CD4-positive, CD25-positive, alpha-beta regulatory T cell (primary cell): ENCODE measurements around the gene CAP2. TPM values are rescaled to one million over a fixed set of nuclear protein-coding genes. Genes with fewer than 3 reads are reported as not detected.
"Not testable (repeated sequence)": the region's sequence is repeated elsewhere in the genome, so short reads cannot be mapped to it uniquely, and the experiment has no call there.

Experiments used
- ATAC-seq, 2 donors: fragments of 150-1000 bp; cut with Tn5 transposase; one replicate each; pipeline ENCODE4 v1.10.0; 2021; ENCODE audit warnings: low read depth in 2 of 2, moderate number of reproducible peaks in 2 of 2, moderate library complexity in 1 of 2
- DNase-seq, 3 donors: peaks; one replicate each; pipeline versions ENCODE4 v3.0.0 to v3.0.0-alpha.2; 2012 to 2022; ENCODE audit warnings: mixed read lengths in 1 of 3
- H3K27ac ChIP-seq: one replicate; pipeline ENCODE4 v1.7.0; 2013; ENCODE audit warnings: mild to moderate bottlenecking, low read length; ENCODE audit not compliant: insufficient read depth, poor library complexity, severe bottlenecking
- H3K27me3 ChIP-seq: one replicate; pipeline ENCODE4 v1.7.0; 2013; ENCODE audit warnings: low read length; ENCODE audit not compliant: control insufficient read depth, insufficient read depth
- H3K36me3 ChIP-seq: one replicate; pipeline ENCODE4 v1.7.0; 2013; ENCODE audit warnings: mild to moderate bottlenecking, low read length, moderate library complexity; ENCODE audit not compliant: control insufficient read depth, insufficient read depth
- H3K4me1 ChIP-seq: 2 replicates; pipeline ENCODE4 v1.7.0; 2013; ENCODE audit warnings: mild to moderate bottlenecking, low read length; ENCODE audit not compliant: insufficient read depth, control insufficient read depth, poor library complexity, severe bottlenecking
- H3K4me3 ChIP-seq: one replicate; pipeline ENCODE4 v1.7.0; 2013; ENCODE audit warnings: low read depth, mild to moderate bottlenecking, low read length, moderate library complexity
- H3K9me3 ChIP-seq, 2 experiments: 1 replicate in 1 of 2; 2 replicates in 1 of 2; pipeline ENCODE4 v1.7.0; 2013; ENCODE audit warnings: low read length in 2 of 2, mild to moderate bottlenecking in 1 of 2, moderate library complexity in 1 of 2; ENCODE audit not compliant: control insufficient read depth in 2 of 2
- H3K27ac Mint-ChIP-seq, 3 donors: one replicate each; pipeline ENCODE4 v1.8.0; 2020 to 2022; ENCODE audit warnings: mild to moderate bottlenecking in 3 of 3, mixed read lengths in 3 of 3, moderate library complexity in 2 of 3
- H3K27me3 Mint-ChIP-seq: one replicate; pipeline ENCODE4 v1.8.0; 2022; ENCODE audit warnings: mild to moderate bottlenecking, mixed read lengths
- H3K36me3 Mint-ChIP-seq: one replicate; pipeline ENCODE4 v1.8.0; 2020; ENCODE audit warnings: mixed read lengths
- H3K4me1 Mint-ChIP-seq, 4 donors: one replicate each; pipeline ENCODE4 v1.8.0; 2020 to 2022; ENCODE audit warnings: mixed read lengths in 4 of 4, mild to moderate bottlenecking in 1 of 4
- H3K4me3 Mint-ChIP-seq, 4 donors: one replicate each; pipeline ENCODE4 v1.8.0; 2020 to 2022; ENCODE audit warnings: mild to moderate bottlenecking in 4 of 4, mixed read lengths in 4 of 4, moderate library complexity in 3 of 4
- H3K9me3 Mint-ChIP-seq, 7 donors: one replicate each; pipeline ENCODE4 v1.8.0; 2020 to 2022; ENCODE audit warnings: mixed read lengths in 7 of 7, mild to moderate bottlenecking in 3 of 7, moderate library complexity in 2 of 7
- polyA plus RNA-seq, 4 donors: library from polyadenylated mRNA; unstranded; fragments of 300-500 nt; fragmentation: Illumina TruSeq; gene quantifications; one replicate each; pipeline ENCODE4 v1.2.3, GENCODE V29; 2021
- total RNA-seq: library from RNA; stranded (reverse); gene quantifications from one replicate; pipeline ENCODE4 v1.2.3, GENCODE V29; 2022

Gene CAP2
- total and polyA plus RNA-seq, 5 donors from 2014 or later: not detected

GRCh38 chr6:17511580-17511979 is 118.2 kb downstream of the CAP2 start:
- DNase-seq (no peak), ATAC-seq (no peak)
- Mint-ChIP-seq H3K27me3 (peaks cover 6% of the 10 kb centered on the region), H3K9me3 (peaks cover 0 to 2% (median 0%) of the 10 kb centered on the region in 7 donors), H3K36me3 (no peaks in the 10 kb centered on the region), H3K4me1 (no peaks in the 10 kb centered on the region), H3K27ac (no peak overlapping the region), H3K4me3 (no peak overlapping the region)
- no peaks in the 10 kb centered on the region for H3K27me3 ChIP-seq
- H3K36me3 ChIP-seq: no peaks in the 10 kb centered on the region
- no peaks in the 10 kb centered on the region for H3K9me3 ChIP-seq
- H3K4me1 ChIP-seq: no peaks in the 10 kb centered on the region
- no peak overlapping the region for H3K4me3 ChIP-seq
- no peak overlapping the region for H3K27ac ChIP-seq

GRCh38 chr6:17519120-17519519 is 125.7 kb downstream of the CAP2 start:
- peaks cover 24% of the 10 kb centered on the region for H3K27me3 Mint-ChIP-seq
- no peak for ATAC-seq
- H3K36me3 Mint-ChIP-seq: no peaks in the 10 kb centered on the region
- no peaks in the 10 kb centered on the region for H3K36me3 ChIP-seq
- H3K9me3 ChIP-seq: no peaks in the 10 kb centered on the region
- no peak overlapping the region for H3K27ac Mint-ChIP-seq
- no peaks in the 10 kb centered on the region for H3K27me3 ChIP-seq
- no peak overlapping the region for H3K4me3 Mint-ChIP-seq
- H3K4me1 Mint-ChIP-seq: no peaks in the 10 kb centered on the region
- H3K4me1 ChIP-seq: no peaks in the 10 kb centered on the region
- peaks cover 0 to 2% (median 0%) of the 10 kb centered on the region in 7 donors for H3K9me3 Mint-ChIP-seq
- no peak for DNase-seq
- H3K27ac ChIP-seq: no peak overlapping the region
- no peak overlapping the region for H3K4me3 ChIP-seq

- Histone ChIP-seq H3K4me1 (no peaks in the 10 kb centered on the region), H3K36me3 (no peaks in the 10 kb centered on the region), H3K4me3 (no peak overlapping the region), H3K9me3 (no peaks in the 10 kb centered on the region), H3K27ac (no peak overlapping the region), H3K27me3 (no peaks in the 10 kb centered on the region)
- ATAC-seq (no peak), DNase-seq (no peak)
- peaks cover 0 to 2% (median 0%) of the 10 kb centered on the region in 7 donors for H3K9me3 Mint-ChIP-seq
- H3K4me3 Mint-ChIP-seq: no peak overlapping the region
- no peaks in the 10 kb centered on the region for H3K4me1 Mint-ChIP-seq
- H3K36me3 Mint-ChIP-seq: no peaks in the 10 kb centered on the region
- H3K27ac Mint-ChIP-seq: no peak overlapping the region
- H3K27me3 Mint-ChIP-seq: peaks cover 20% of the 10 kb centered on the region
These were observed 132.2 kb downstream of the CAP2 start for GRCh38 chr6:17525637-17526036.

GRCh38 chr6:17527076-17527475 is 133.7 kb downstream of the CAP2 start:
- H3K9me3 Mint-ChIP-seq: peaks cover 0 to 2% (median 0%) of the 10 kb centered on the region in 7 donors
- DNase-seq (no peak), ATAC-seq (no peak)
- H3K27ac ChIP-seq: no peak overlapping the region
- peaks cover 17% of the 10 kb centered on the region for H3K27me3 Mint-ChIP-seq
- no peak overlapping the region for H3K27ac Mint-ChIP-seq
- H3K36me3 ChIP-seq: no peaks in the 10 kb centered on the region
- no peak overlapping the region for H3K4me3 ChIP-seq
- H3K36me3 Mint-ChIP-seq: no peaks in the 10 kb centered on the region
- H3K9me3 ChIP-seq: no peaks in the 10 kb centered on the region
- H3K4me1 Mint-ChIP-seq: peaks cover 0 to 4% (median 0%) of the 10 kb centered on the region in 4 donors
- no peaks in the 10 kb centered on the region for H3K27me3 ChIP-seq
- no peak overlapping the region for H3K4me3 Mint-ChIP-seq
- H3K4me1 ChIP-seq: no peaks in the 10 kb centered on the region

- no peak overlapping the region for H3K27ac ChIP-seq
- H3K4me3 ChIP-seq: no peak overlapping the region
- Mint-ChIP-seq H3K27ac (no peak overlapping the region), H3K4me3 (no peak overlapping the region), H3K27me3 (peaks cover under 1% of the 10 kb centered on the region), H3K36me3 (no peaks in the 10 kb centered on the region), H3K9me3 (peaks cover 0 to 2% (median 0%) of the 10 kb centered on the region in 7 donors), H3K4me1 (peaks cover 0 to 4% (median 0%) of the 10 kb centered on the region in 4 donors)
- H3K4me1 ChIP-seq: no peaks in the 10 kb centered on the region
- DNase-seq (no peak), ATAC-seq (no peak)
- H3K9me3 ChIP-seq: no peaks in the 10 kb centered on the region
- no peaks in the 10 kb centered on the region for H3K27me3 ChIP-seq
- no peaks in the 10 kb centered on the region for H3K36me3 ChIP-seq
These were observed 137.0 kb downstream of the CAP2 start for GRCh38 chr6:17530321-17530835.

GRCh38 chr6:17536586-17536985 is 143.2 kb downstream of the CAP2 start:
- H3K36me3 Mint-ChIP-seq: no peaks in the 10 kb centered on the region
- Histone ChIP-seq H3K27me3 (no peaks in the 10 kb centered on the region), H3K4me3 (no peak overlapping the region), H3K4me1 (no peaks in the 10 kb centered on the region), H3K36me3 (no peaks in the 10 kb centered on the region), H3K9me3 (no peaks in the 10 kb centered on the region), H3K27ac (no peak overlapping the region)
- H3K4me3 Mint-ChIP-seq: no peak overlapping the region
- no peaks in the 10 kb centered on the region for H3K9me3 Mint-ChIP-seq
- peaks cover 0 to 2% (median 0%) of the 10 kb centered on the region in 4 donors for H3K4me1 Mint-ChIP-seq
- no peak overlapping the region for H3K27ac Mint-ChIP-seq
- ATAC-seq (no peak), DNase-seq (peak in 1 of 3 donors; percentile 8)
- H3K27me3 Mint-ChIP-seq: peaks cover 4% of the 10 kb centered on the region

GRCh38 chr6:17542243-17542642 is 148.8 kb downstream of the CAP2 start:
- Histone ChIP-seq H3K4me3 (no peak overlapping the region), H3K4me1 (no peaks in the 10 kb centered on the region), H3K27ac (no peak overlapping the region), H3K27me3 (no peaks in the 10 kb centered on the region), H3K36me3 (no peaks in the 10 kb centered on the region), H3K9me3 (no peaks in the 10 kb centered on the region)
- H3K4me1 Mint-ChIP-seq: no peaks in the 10 kb centered on the region
- no peak for DNase-seq
- no peak overlapping the region for H3K4me3 Mint-ChIP-seq
- ATAC-seq: no peak
- peaks cover 0 to 4% (median 1%) of the 10 kb centered on the region in 7 donors for H3K9me3 Mint-ChIP-seq
- no peaks in the 10 kb centered on the region for H3K36me3 Mint-ChIP-seq
- peaks cover 2% of the 10 kb centered on the region for H3K27me3 Mint-ChIP-seq
- no peak overlapping the region for H3K27ac Mint-ChIP-seq

GRCh38 chr6:17545681-17546080 is 152.3 kb downstream of the CAP2 start:
- H3K4me3 Mint-ChIP-seq, H3K9me3 ChIP-seq, H3K4me3 ChIP-seq, DNase-seq, H3K36me3 ChIP-seq, ATAC-seq, H3K4me1 ChIP-seq, H3K36me3 Mint-ChIP-seq, H3K27me3 ChIP-seq, H3K27ac ChIP-seq, H3K4me1 Mint-ChIP-seq, H3K9me3 Mint-ChIP-seq: not testable (repeated sequence)
- peak overlapping the region in 1 of 3 donors; percentile 26 for H3K27ac Mint-ChIP-seq
- H3K27me3 Mint-ChIP-seq: peaks cover 13% of the 10 kb centered on the region
